K562 (cell line): ENCODE data around the gene MOSPD3. TPM values are rescaled to one million over a fixed set of nuclear protein-coding genes. Genes with fewer than 3 reads are reported as not detected.
A peak's percentile ranks its signal among the peaks of the same experiment; 100 is the strongest.

Source experiments
- CBX8 ChIP-seq: fragments of 200-600 bp; sonication (generic); IDR thresholded peaks from 2 replicates; pipeline ENCODE4 v1.6.1; 2012; ENCODE audit warnings: borderline replicate concordance, mixed run types, low read depth, mild to moderate bottlenecking, moderate library complexity, mixed read lengths, low read length, control low read depth, inconsistent platforms; ENCODE audit not compliant: poor library complexity, severe bottlenecking; ENCODE audit errors: extremely low read depth
- CEBPZ ChIP-seq: fragments of 150-350 bp; IDR thresholded peaks from 2 replicates; pipeline ENCODE4 v1.6.1; 2014; ENCODE audit warnings: low read depth, mild to moderate bottlenecking, low read length, borderline replicate concordance
- E2F4 ChIP-seq: sonication (generic); formaldehyde crosslinking; IDR thresholded peaks from 2 replicates; pipeline ENCODE4 v1.8.0; 2022; ENCODE audit warnings: mild to moderate bottlenecking, low read depth, missing genetic modification reagents
- EP300 ChIP-seq: IDR thresholded peaks from 2 replicates; pipeline ENCODE4 v1.6.1; 2012; ENCODE audit warnings: low read length, improper control_type of control experiment
- FUS ChIP-seq: fragments of 200-400 bp; formaldehyde crosslinking; optimal IDR thresholded peaks from 2 replicates; pipeline ENCODE3; 2017; ENCODE audit warnings: low read depth, low read length
- GABPB1 ChIP-seq: sonication (generic); formaldehyde crosslinking; IDR thresholded peaks from 2 replicates; pipeline ENCODE4 v1.8.0; 2022; ENCODE audit warnings: mild to moderate bottlenecking, missing genetic modification reagents
- HDAC3 ChIP-seq: fragments of 450-650 bp; IDR thresholded peaks from 2 replicates; pipeline ENCODE4 v1.6.1; 2018; ENCODE audit warnings: borderline replicate concordance, mild to moderate bottlenecking, moderate library complexity; ENCODE audit not compliant: partially characterized antibody
- HNRNPLL ChIP-seq: fragments of 200-400 bp; formaldehyde crosslinking; IDR thresholded peaks from 2 replicates; pipeline ENCODE4 v1.6.1; 2017; ENCODE audit warnings: low read length, low read depth, mild to moderate bottlenecking; ENCODE audit not compliant: poor library complexity, severe bottlenecking
- MAX ChIP-seq: sonication (generic); formaldehyde crosslinking; IDR thresholded peaks from 2 replicates; pipeline ENCODE4 v1.9.0; 2022; ENCODE audit warnings: mild to moderate bottlenecking, missing genetic modification reagents
- SPI1 ChIP-seq: IDR thresholded peaks from 2 replicates; pipeline ENCODE4 v1.6.1; 2011; ENCODE audit warnings: low read depth, low read length, control low read depth, borderline replicate concordance
- TBP ChIP-seq: optimal IDR thresholded peaks from 2 replicates; pipeline ENCODE3; 2011; ENCODE audit warnings: low read depth, low read length, improper control_type of control experiment
- TEAD4 ChIP-seq, 2 experiments: sonication (generic) in 1 of 2; formaldehyde crosslinking in 1 of 2; IDR thresholded peaks; 2 replicates each; pipeline versions ENCODE4 v1.6.1 to v1.8.0; 2012 to 2022; ENCODE audit warnings: borderline replicate concordance in 1 of 2, inconsistent platforms in 1 of 2, low read length in 1 of 2, mild to moderate bottlenecking in 1 of 2, missing genetic modification reagents in 1 of 2
- THAP7 ChIP-seq: fragments of 250-450 bp; sonication (Bioruptor Pico); IDR thresholded peaks from 2 replicates; pipeline ENCODE4 v1.5.0; 2021
- ZBED1 ChIP-seq: IDR thresholded peaks from 2 replicates; pipeline ENCODE4 v1.6.1; 2014
- ZNF431 ChIP-seq: sonication (generic); formaldehyde crosslinking; IDR thresholded peaks from 2 replicates; pipeline ENCODE4 v1.8.0; 2022; ENCODE audit warnings: mild to moderate bottlenecking, missing genetic modification reagents
- ZNF699 ChIP-seq: fragments of 250-450 bp; sonication (Bioruptor Pico); IDR thresholded peaks from 2 replicates; pipeline ENCODE4 v1.8.0; 2021; ENCODE audit warnings: mild to moderate bottlenecking, moderate library complexity; ENCODE audit not compliant: insufficient replicate concordance
- ZNF766 ChIP-seq: fragments of 200-800 bp; sonication (Bioruptor generic); conservative IDR thresholded peaks from 2 replicates; pipeline ENCODE4 v1.6.1; 2016; ENCODE audit warnings: missing genetic modification characterization, missing compliant biosample characterization
- polyA plus RNA-seq, 8 experiments: library from polyadenylated mRNA; depleted of rRNA in 4 of 8; stranded (reverse) in 5 of 8; unstranded in 3 of 8; fragments of >200 nt; fragmentation: Nextera tagmentation in 2 of 8; fragmentation: Illumina TruSeq in 1 of 8; extraction: Ambion mirVana in 2 of 8; extraction: Trizol in 1 of 8; gene quantifications; 2 replicates each; pipeline versions ENCODE4 v1.2.1 to v1.2.3, GENCODE V29; 2011 to 2014; ENCODE audit warnings: inconsistent platforms in 1 of 8, missing spikeins in 1 of 8
- total RNA-seq, 7 experiments: library from RNA; depleted of rRNA in 6 of 7; stranded (reverse); fragments of >200 nt in 6 of 7; fragmentation: Illumina TruSeq in 2 of 7; extraction: Trizol in 2 of 7; gene quantifications; 2 replicates each; pipeline versions ENCODE4 v1.2.1 to v1.2.3, GENCODE V29; 2011 to 2021; ENCODE audit warnings: low replicate concordance in 1 of 7

The MOSPD3 gene
- total and polyA plus RNA-seq, 9 of the 15 experiments (the other 6 are each of a cell fraction or from before 2014, with no cell fraction given) = 1.4 to 32.1 (median 7.3) TPM

- TF ChIP-seq FUS (peak; percentile 52), CEBPZ (no peak), ZNF699 (no peak), MAX (CRISPR knock-in tag) (peak; percentile 66; the same call in 1 of the 2 replicates), EP300 (0 out of 2 replicates have a peak, but pooled peaks have one; percentile 12), HNRNPLL (peak; percentile 100), CBX8 (no peak), THAP7 (CRISPR knock-in tag) (no peak), ZNF766 (CRISPR knock-in tag) (peak; percentile 82; the same call in 1 of the 2 replicates), ZBED1 (no peak), TBP (no peak), TEAD4 (IDR thresholded peaks at IDR 0.05; ENCODE audit: low read length) (no peak), TEAD4 (CRISPR knock-in tag; IDR thresholded peaks at IDR 0.05; ENCODE audit: borderline replicate concordance) (peak; percentile 86), ZNF431 (peak; percentile 55; the same call in 1 of the 2 replicates), HDAC3 (no peak), SPI1 (0 out of 2 replicates have a peak, but pooled peaks have one; percentile 17), E2F4 (CRISPR knock-in tag) (peak; percentile 90), GABPB1 (CRISPR knock-in tag) (peak; percentile 80)
These were observed 43.8 kb downstream of the MOSPD3 start, which contains the start of gene ACTL6B (continued) for GRCh38 chr7:100655908-100656674.
